ENCODE results near the gene TSPAN6. TPM values are rescaled to one million over a fixed set of nuclear protein-coding genes. Genes with fewer than 3 reads are reported as not detected.

TSPAN6 gene
- 138 and 205 TPM in 2 replicates for total RNA-seq (ENCODE audit: low replicate concordance)

GRCh38 chrX:100636321-100636991 lies at the start of gene TSPAN6:
Gene TSPAN6 (minus strand): TSS chrX:100636806. CDS start chrX:100636694, 112 bp downstream.
- Histone ChIP-seq H3K4me3 (peak within 1 kb of the TSS; percentile 73), H3K4me1 (peaks cover 6% of the 10 kb centered on the region), H3K9me3 (ENCODE audit: low read depth) (peaks cover 3% of the 10 kb centered on the region), H2AFZ (replicated peaks) (peak within 1 kb of the TSS; percentile 72), H3K9ac (peak within 1 kb of the TSS; percentile 88), H3F3A (ENCODE audit: low read depth) (no peaks in the 10 kb centered on the region), H3K4me2 (peak within 1 kb of the TSS; percentile 84), H4K20me1 (ENCODE audit: low read depth) (no peaks in the 10 kb centered on the region), H3K79me2 (ENCODE audit: low read depth) (peaks cover 20% of the 10 kb centered on the region), H3K27ac (peak within 1 kb of the TSS; percentile 87), H3K27me3 (no peaks in the 10 kb centered on the region), H3K36me3 (peaks cover 14% of the 10 kb centered on the region)
- peaks cover 2% of the 10 kb centered on the region for H3K27me3 Mint-ChIP-seq (ENCODE audit: insufficient read depth, low read depth)
- H3K4me1 Mint-ChIP-seq, result peaks cover 13% of the 10 kb centered on the region
- peaks cover 7% of the 10 kb centered on the region for H3K36me3 Mint-ChIP-seq
- peak; percentile 87 for DNase-seq (ENCODE audit: low spot score)
- peak within 1 kb of the TSS; percentile 92 for H3K4me3 Mint-ChIP-seq
- peaks cover 2% of the 10 kb centered on the region for H3K9me3 Mint-ChIP-seq
- peak; percentile 61 for TF ChIP-seq CTCF (IDR thresholded peaks at IDR 0.05)
- no peak for TF ChIP-seq EZH2phosphoT487 (IDR thresholded peaks at IDR 0.05)
- peak within 1 kb of the TSS; percentile 98 for H3K27ac Mint-ChIP-seq

DNA sequence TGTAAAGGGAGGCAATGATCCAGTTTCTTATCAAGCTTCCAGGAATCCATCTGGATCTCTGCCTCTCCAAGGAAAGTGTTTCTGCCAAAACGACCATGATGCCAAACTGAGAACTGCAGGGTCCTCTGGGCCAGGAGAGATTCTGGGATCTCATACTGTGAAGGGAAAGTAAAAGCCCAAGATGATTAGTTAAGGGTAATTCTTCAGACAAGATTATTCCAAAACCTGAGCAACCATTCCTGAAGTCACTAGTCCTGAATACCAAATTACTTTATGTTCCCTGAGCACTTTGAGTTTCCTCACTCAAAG lies 49.3 kb upstream of the TSPAN6 start:
- H3K4me3 ChIP-seq, result no peak overlapping the region
- no peak overlapping the region for H3K9ac ChIP-seq
- H3K79me2 ChIP-seq (ENCODE audit: low read depth), result no peaks in the 10 kb centered on the region
- no peaks in the 10 kb centered on the region for H3K4me1 ChIP-seq
- Mint-ChIP-seq H3K27ac (no peak overlapping the region), H3K36me3 (no peaks in the 10 kb centered on the region), H3K27me3 (ENCODE audit: insufficient read depth, low read depth) (peaks cover 3% of the 10 kb centered on the region), H3K4me1 (no peaks in the 10 kb centered on the region), H3K9me3 (no peaks in the 10 kb centered on the region), H3K4me3 (no peak overlapping the region)
- H3F3A ChIP-seq (ENCODE audit: low read depth), result no peaks in the 10 kb centered on the region
- no peak for DNase-seq (ENCODE audit: low spot score)
- no peak overlapping the region for H3K27ac ChIP-seq
- H3K9me3 ChIP-seq (ENCODE audit: low read depth), result peaks cover 5% of the 10 kb centered on the region
- no peak overlapping the region for H2AFZ ChIP-seq (replicated peaks)
- no peaks in the 10 kb centered on the region for H3K36me3 ChIP-seq
- no peaks in the 10 kb centered on the region for H4K20me1 ChIP-seq (ENCODE audit: low read depth)
- no peaks in the 10 kb centered on the region for H3K27me3 ChIP-seq
- no peak for TF ChIP-seq EZH2phosphoT487 (IDR thresholded peaks at IDR 0.05)
- no peak for TF ChIP-seq EZH2 (IDR thresholded peaks at IDR 0.05)
- no peak for TF ChIP-seq CTCF (IDR thresholded peaks at IDR 0.05)
- no peak overlapping the region for H3K4me2 ChIP-seq

GRCh38 chrX:100685284-100685996 lies 48.8 kb upstream of the TSPAN6 start:
- no peak overlapping the region for H3K9ac ChIP-seq
- Mint-ChIP-seq H3K27me3 (ENCODE audit: insufficient read depth, low read depth) (no peaks in the 10 kb centered on the region), H3K9me3 (no peaks in the 10 kb centered on the region), H3K27ac (no peak overlapping the region), H3K36me3 (no peaks in the 10 kb centered on the region), H3K4me1 (no peaks in the 10 kb centered on the region), H3K4me3 (no peak overlapping the region)
- no peaks in the 10 kb centered on the region for H3K36me3 ChIP-seq
- peak; percentile 72 for DNase-seq (ENCODE audit: low spot score)
- H3K79me2 ChIP-seq (ENCODE audit: low read depth), result no peaks in the 10 kb centered on the region
- H3K4me3 ChIP-seq, result no peak overlapping the region
- no peak overlapping the region for H3K27ac ChIP-seq
- no peak overlapping the region for H2AFZ ChIP-seq (replicated peaks)
- H3K4me2 ChIP-seq, result no peak overlapping the region
- TF ChIP-seq CTCF (IDR thresholded peaks at IDR 0.05) (peak; percentile 75), EZH2 (IDR thresholded peaks at IDR 0.05) (no peak)
- no peaks in the 10 kb centered on the region for H3F3A ChIP-seq (ENCODE audit: low read depth)
- H3K9me3 ChIP-seq (ENCODE audit: low read depth), result peaks cover 5% of the 10 kb centered on the region
- H3K4me1 ChIP-seq, result no peaks in the 10 kb centered on the region
- no peaks in the 10 kb centered on the region for H3K27me3 ChIP-seq
- no peaks in the 10 kb centered on the region for H4K20me1 ChIP-seq (ENCODE audit: low read depth)
